Activated CD4-positive, alpha-beta T cell treated with anti-CD3 and anti-CD28 coated beads, Interleukin-2, amount 10 ng/mL, durations not matched to agents 24 days and 14 days (primary cell): ENCODE data around the gene PILRB. TPM values are rescaled to one million over a fixed set of nuclear protein-coding genes. Genes with fewer than 3 reads are reported as not detected.
"Not testable (repeated sequence)": the region's sequence is repeated elsewhere in the genome, so short reads cannot be mapped to it uniquely, and the experiment has no call there.

ENCODE experiments used
- DNase-seq: peaks from one replicate; pipeline ENCODE4 v3.0.0; 2022
- H3K27ac Mint-ChIP-seq: one replicate; pipeline ENCODE4 v1.8.0; 2022; ENCODE audit warnings: mild to moderate bottlenecking, mixed read lengths
- H3K27me3 Mint-ChIP-seq: one replicate; pipeline ENCODE4 v1.8.0; 2022; ENCODE audit warnings: mixed read lengths
- H3K36me3 Mint-ChIP-seq: one replicate; pipeline ENCODE4 v1.8.0; 2022; ENCODE audit warnings: low read depth, mild to moderate bottlenecking, mixed read lengths
- H3K4me1 Mint-ChIP-seq: one replicate; pipeline ENCODE4 v1.8.0; 2021; ENCODE audit warnings: mixed read lengths
- H3K4me3 Mint-ChIP-seq: one replicate; pipeline ENCODE4 v1.8.0; 2022; ENCODE audit warnings: mild to moderate bottlenecking, moderate library complexity, mixed read lengths
- H3K9me3 Mint-ChIP-seq: one replicate; pipeline ENCODE4 v1.8.0; 2021; ENCODE audit warnings: mixed read lengths
- intact Hi-C: fragments of 100-400 bp; cut with micrococcal nuclease; formaldehyde crosslinking; loops from one replicate; pipeline ENCODE4 v1.15.1; 2023
- total RNA-seq: library from RNA; stranded (reverse); gene quantifications from 2 replicates; pipeline ENCODE4 v1.2.3, GENCODE V29; 2022

The PILRB gene
- total RNA-seq, 1 donor from 2014 or later: 74.6 TPM

DNA sequence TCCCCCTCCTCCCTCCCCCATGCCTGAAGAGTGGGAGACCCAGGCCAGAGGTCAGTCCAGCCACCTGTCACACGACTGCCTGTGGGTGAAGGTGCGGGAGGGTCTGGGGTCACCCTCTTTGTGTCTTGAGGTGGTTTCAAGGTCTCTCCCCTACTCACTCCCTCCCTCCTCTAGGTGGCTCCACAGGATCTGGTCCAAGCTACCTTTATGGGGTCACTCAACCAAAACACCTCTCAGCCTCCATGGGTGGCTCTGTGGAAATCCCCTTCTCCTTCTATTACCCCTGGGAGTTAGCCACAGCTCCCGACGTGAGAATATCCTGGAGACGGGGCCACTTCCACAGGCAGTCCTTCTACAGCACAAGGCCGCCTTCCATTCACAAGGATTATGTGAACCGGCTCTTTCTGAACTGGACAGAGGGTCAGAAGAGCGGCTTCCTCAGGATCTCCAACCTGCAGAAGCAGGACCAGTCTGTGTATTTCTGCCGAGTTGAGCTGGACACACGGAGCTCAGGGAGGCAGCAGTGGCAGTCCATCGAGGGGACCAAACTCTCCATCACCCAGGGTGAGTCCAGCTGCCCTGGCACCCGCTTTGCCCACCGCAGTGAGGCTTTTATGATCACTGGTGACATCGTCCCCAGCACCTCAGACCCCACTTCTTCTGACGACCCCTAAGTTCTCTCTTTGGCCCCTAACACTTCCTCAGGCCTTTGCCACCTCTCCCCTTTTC, 16.1 kb downstream of the PILRB start:
- not testable (repeated sequence) for H3K27me3 Mint-ChIP-seq, H3K9me3 Mint-ChIP-seq, H3K36me3 Mint-ChIP-seq, H3K27ac Mint-ChIP-seq, H3K4me3 Mint-ChIP-seq, DNase-seq
- intact Hi-C loops: loop anchor here (2.0 kb wide), 1 partner anchor 33 kb away; no protein-coding TSS in a partner anchor
- H3K4me1 Mint-ChIP-seq: peaks cover 20% of the 10 kb centered on the region

DNA sequence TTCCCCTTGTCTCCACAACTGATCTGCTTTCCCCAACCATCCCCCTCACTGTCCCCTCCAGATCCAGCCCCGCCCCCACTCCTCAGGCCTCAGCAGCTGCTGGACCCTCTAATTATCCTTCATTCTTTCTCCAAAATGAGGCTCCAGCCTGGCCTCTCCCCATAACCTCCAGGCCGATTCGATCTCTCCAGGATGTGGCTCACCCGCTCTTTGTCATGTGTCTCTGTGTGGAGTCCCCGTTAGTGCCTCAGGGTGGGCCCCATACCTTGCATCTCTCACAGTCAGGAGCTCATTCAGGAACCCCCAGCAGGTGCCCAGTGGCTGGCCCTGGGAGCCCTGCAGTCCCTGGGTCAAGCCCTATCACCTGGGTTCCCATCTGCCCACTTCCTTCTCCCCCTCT, 16.7 kb downstream of the PILRB start:
- no peak for DNase-seq
- H3K4me3 Mint-ChIP-seq: no peak overlapping the region
- no peaks in the 10 kb centered on the region for H3K9me3 Mint-ChIP-seq
- intact Hi-C loops: no loop called here
- no peak overlapping the region for H3K27ac Mint-ChIP-seq
- no peaks in the 10 kb centered on the region for H3K27me3 Mint-ChIP-seq
- peaks cover 4% of the 10 kb centered on the region for H3K36me3 Mint-ChIP-seq
- peaks cover 20% of the 10 kb centered on the region for H3K4me1 Mint-ChIP-seq

DNA sequence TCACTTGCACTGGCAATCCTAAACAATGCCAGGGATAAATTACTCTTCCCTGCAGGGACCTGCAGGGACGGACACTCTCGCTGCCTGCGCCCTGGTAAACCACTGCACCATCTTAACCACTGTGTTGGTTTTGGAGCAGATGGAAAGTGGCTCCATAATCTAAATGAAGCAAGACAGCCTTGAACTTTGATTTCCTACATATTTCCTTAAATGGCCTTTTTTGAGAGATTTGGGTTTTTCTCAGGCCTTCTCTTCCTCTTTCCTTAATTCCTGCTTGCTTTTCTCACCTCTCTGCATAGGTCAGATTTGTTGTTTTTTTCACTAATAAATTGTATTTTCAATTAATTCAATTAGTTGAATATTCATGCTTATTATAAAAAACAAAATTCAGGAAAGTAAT, 18.1 kb downstream of the PILRB start:
- no peak overlapping the region for H3K4me3 Mint-ChIP-seq
- peaks cover 4% of the 10 kb centered on the region for H3K36me3 Mint-ChIP-seq
- DNase-seq: no peak
- H3K27ac Mint-ChIP-seq: no peak overlapping the region
- H3K4me1 Mint-ChIP-seq: peaks cover 20% of the 10 kb centered on the region
- H3K27me3 Mint-ChIP-seq: no peaks in the 10 kb centered on the region
- H3K9me3 Mint-ChIP-seq: no peaks in the 10 kb centered on the region
- intact Hi-C loops: no loop called here

DNA sequence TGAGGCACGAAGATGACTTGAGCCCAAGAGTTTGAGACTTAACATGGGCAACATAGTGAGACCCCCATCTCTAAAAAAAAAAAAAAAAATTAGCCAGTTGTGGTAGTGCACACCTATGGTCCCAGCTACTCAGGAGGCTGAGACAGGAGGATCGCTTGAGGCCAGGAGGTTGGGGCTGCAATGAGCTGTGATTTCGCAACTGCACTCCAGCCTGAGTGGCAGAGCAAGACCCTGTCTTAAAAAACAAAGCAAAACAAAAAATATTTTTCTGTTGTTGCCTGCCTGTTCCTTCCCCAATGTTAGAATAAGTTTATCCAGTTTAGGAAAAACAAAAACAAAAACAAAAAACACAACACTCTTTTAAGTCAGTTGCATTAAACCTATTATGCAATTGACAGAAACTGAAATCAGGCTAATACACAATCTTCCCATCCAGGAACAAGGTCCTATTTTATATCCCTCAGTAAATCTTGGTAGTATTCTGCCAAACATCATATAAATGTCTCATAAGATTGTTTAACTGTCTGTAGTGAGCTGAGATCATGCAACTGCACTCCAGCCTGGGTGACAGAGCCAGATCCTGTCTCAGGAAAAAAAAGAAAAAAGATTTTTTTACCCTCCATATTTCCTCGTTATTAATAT, 20.3 kb downstream of the PILRB start:
- Mint-ChIP-seq H3K27me3 (peaks cover 2% of the 10 kb centered on the region), H3K9me3 (no peaks in the 10 kb centered on the region), H3K4me3 (no peak overlapping the region), H3K27ac (no peak overlapping the region), H3K4me1 (peaks cover 9% of the 10 kb centered on the region), H3K36me3 (peaks cover 4% of the 10 kb centered on the region)
- intact Hi-C loops: no loop called here
- no peak for DNase-seq

DNA sequence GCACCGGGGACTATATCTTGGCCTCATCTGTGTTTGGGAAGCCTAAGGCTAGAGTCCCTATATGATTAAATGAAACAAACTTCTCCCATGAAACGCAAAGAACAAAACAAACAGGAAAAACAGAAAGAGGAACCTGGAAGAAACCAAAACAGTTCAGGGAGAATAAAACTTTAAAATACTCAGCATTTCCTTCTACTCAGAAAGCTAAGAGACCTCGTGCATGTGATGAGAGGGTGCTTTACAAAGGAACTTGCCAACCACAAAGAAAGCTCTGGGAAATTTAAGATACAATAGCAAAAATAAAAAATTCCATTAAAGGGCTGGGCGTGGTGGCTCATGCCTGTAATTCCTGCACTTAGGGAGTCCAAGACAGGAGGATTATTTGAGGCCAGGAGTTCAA, 22.3 kb downstream of the PILRB start:
- H3K4me3 Mint-ChIP-seq: no peak overlapping the region
- peaks cover 4% of the 10 kb centered on the region for H3K36me3 Mint-ChIP-seq
- peaks cover 11% of the 10 kb centered on the region for H3K27me3 Mint-ChIP-seq
- DNase-seq: no peak
- intact Hi-C loops: no loop called here
- no peak overlapping the region for H3K27ac Mint-ChIP-seq
- peaks cover 3% of the 10 kb centered on the region for H3K4me1 Mint-ChIP-seq
- H3K9me3 Mint-ChIP-seq: no peaks in the 10 kb centered on the region

DNA sequence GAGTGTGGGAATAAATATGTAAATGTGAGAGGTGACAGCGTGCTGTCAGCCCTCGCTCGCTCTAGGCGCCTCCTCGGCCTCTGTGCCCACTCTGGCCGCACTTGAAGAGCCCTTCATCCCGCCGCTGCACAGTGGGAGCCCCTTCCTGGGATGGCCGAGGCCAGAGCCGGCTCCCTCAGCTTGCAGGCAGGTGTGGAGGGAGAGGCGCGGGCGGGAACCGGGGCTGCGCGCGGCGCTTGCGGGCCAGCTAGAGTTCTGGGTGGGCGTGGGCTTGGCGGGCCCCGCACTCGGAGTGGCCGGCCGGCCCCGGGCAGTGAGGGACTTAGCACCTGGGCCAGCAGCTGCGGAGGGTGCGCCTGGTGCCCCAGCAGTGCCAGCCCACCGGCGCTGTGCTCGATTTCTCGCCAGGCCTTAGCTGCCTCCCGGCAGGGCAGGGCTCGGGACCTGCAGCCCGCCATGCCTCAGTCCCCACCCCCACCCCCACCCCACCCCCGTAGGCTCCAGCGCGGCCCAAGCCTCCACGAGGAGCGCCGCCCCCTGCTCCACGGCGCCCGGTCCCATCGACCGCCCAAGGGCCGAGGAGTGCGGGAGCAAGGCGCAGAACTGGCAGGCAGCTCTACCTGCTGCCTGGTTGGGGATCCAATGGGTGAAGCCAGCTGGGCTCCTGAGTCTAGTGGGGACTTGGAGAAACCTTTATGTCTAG, 23.8 kb downstream of the PILRB start:
- intact Hi-C loops, H3K36me3 Mint-ChIP-seq, H3K4me3 Mint-ChIP-seq, H3K27ac Mint-ChIP-seq, H3K4me1 Mint-ChIP-seq, DNase-seq, H3K9me3 Mint-ChIP-seq: not testable (repeated sequence)
- peaks cover 11% of the 10 kb centered on the region for H3K27me3 Mint-ChIP-seq

DNA sequence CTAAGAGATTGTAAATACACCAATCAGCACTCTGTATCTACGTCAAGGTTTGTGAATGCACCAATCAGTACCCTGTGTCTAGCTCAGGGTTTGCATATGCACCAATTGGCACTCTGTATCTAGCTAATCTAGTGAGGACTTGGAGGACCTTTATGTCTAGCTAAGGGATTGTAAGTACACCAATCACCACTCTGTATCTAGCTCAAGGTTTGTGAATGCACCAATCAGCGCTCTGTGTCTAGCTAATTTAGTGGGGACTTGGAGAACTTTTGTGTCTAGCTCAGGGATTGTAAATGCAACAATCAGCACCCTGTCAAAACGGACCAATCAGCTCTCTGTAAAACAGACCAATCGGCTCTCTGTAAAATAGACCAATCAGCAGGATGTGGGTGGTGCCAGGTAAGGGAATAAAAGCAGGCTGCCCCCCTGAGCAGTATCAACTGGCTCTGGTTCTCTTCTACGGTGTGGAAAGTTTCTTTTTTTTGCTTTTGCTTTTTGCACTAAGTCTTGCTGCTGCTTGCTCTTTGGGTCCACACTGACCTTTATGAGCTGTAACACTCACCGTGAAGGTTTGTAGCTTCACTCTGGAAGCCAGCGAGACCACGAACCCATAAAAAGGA, 24.4 kb downstream of the PILRB start:
- H3K27me3 Mint-ChIP-seq: peaks cover 11% of the 10 kb centered on the region
- H3K9me3 Mint-ChIP-seq, H3K36me3 Mint-ChIP-seq, H3K4me3 Mint-ChIP-seq, DNase-seq, intact Hi-C loops, H3K4me1 Mint-ChIP-seq, H3K27ac Mint-ChIP-seq: not testable (repeated sequence)

DNA sequence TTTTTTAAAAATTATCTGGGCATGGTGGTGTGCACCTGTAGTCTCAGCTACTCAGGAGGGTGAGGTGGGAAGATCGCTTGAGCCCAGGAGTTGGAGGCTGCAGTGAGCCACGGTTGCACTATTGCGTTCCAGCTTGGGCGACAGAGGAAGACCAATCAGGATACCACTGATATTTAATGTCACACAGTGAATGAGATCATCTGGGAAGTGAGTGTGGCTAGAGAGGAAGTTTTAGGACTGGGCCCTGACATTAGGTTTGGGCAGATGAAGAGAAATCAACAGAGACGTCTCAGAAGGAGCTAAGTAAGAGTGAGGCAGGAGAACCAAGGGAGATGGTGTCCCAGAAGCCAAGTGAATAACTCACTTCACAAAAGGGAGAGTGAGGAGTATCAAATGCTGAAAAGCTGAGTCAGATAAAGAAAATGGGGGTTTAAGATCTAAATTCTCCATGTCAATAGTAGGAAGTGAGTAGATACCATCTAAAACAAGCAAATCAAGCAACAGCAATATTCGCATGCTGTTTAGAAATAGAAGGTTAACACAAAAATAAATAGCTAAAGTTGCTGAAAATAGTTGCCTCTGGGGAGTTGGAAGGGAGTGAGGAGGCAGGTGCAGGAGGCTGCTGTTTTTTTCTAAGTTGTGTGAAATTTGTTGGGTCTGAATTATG, 26.8 kb downstream of the PILRB start:
- H3K4me1 Mint-ChIP-seq: peaks cover 3% of the 10 kb centered on the region
- no peaks in the 10 kb centered on the region for H3K9me3 Mint-ChIP-seq
- intact Hi-C loops: no loop called here
- no peak overlapping the region for H3K27ac Mint-ChIP-seq
- DNase-seq: no peak
- H3K36me3 Mint-ChIP-seq: no peaks in the 10 kb centered on the region
- no peak overlapping the region for H3K4me3 Mint-ChIP-seq
- H3K27me3 Mint-ChIP-seq: peaks cover 19% of the 10 kb centered on the region

DNA sequence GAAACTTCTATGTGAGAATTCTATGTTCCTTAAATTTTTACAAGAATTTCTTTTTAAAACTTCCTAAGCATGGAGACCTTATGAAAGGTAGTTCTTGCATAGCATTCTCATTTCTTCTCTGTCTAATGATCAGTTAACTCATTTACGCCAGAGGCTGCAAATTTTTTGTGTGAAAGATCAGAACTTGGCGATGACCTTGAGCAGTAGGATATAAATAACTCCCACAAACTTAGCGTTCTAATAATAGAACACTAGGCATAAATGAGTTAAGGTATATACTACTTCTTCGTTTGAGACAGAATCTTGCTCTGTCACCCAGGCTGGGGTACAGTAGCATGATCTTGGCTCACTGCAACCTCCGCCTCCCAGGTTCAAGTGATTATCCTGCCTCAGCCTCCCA, 29.0 kb downstream of the PILRB start:
- intact Hi-C loops: no loop called here
- no peak for DNase-seq
- Mint-ChIP-seq H3K27me3 (peaks cover 32% of the 10 kb centered on the region), H3K9me3 (no peaks in the 10 kb centered on the region), H3K4me1 (peaks cover 3% of the 10 kb centered on the region), H3K36me3 (no peaks in the 10 kb centered on the region), H3K4me3 (no peak overlapping the region), H3K27ac (no peak overlapping the region)

DNA sequence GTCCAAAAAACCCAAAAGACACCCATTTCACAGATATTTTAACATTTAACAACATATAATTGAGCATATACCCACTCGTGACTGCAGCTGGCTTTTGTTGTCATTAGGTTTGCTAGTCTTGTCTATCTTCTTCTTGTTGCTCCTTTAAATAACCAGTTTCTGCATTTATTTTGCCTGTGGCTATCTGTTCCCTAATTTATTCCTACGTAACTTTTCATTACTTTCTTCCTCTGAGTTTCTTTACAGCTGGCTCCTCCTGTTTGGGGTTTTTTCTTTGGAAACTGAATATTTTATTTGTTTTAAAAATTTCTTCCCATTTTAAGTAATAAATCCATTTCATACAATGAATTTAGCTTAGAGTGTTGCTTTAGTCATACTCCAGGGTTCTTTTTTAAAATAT, 29.8 kb downstream of the PILRB start:
- Mint-ChIP-seq H3K4me1 (peaks cover 3% of the 10 kb centered on the region), H3K4me3 (no peak overlapping the region), H3K27ac (no peak overlapping the region), H3K9me3 (no peaks in the 10 kb centered on the region), H3K27me3 (peaks cover 40% of the 10 kb centered on the region), H3K36me3 (no peaks in the 10 kb centered on the region)
- intact Hi-C loops: no loop called here
- no peak for DNase-seq

DNA sequence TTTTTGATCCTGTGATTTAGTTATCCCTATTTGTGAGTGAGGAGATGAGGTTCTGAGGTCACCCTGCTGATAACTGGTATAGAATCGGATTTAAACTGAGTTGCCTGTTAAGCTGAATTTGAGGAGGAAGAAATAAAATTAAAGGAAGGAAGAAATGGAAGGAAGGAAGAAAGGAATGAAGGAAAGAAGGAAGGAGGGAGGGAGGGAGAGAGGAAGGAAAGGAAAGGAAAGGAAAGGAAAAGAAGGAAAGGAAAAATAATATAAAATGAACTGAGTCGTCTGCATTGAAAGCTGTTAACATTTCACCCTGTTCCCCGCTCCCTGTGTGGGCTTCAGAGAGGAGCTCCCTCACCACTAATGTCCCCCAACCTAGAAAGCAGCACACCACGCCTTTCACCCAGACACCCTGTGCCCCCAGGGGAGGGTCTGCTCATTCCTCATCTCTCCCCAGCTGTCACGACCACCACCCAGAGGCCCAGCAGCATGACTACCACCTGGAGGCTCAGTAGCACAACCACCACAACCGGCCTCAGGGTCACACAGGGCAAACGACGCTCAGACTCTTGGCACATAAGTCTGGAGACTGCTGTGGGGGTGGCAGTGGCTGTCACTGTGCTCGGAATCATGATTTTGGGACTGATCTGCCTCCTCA, 31.6 kb downstream of the PILRB start:
- H3K4me1 Mint-ChIP-seq: peaks cover 3% of the 10 kb centered on the region
- intact Hi-C loops: loop anchor here (10.0 kb wide), 1 partner anchor 45 kb away; no protein-coding TSS in a partner anchor
- no peak overlapping the region for H3K27ac Mint-ChIP-seq
- H3K9me3 Mint-ChIP-seq: no peaks in the 10 kb centered on the region
- H3K27me3 Mint-ChIP-seq: peaks cover 47% of the 10 kb centered on the region
- DNase-seq: no peak
- H3K4me3 Mint-ChIP-seq: no peak overlapping the region
- H3K36me3 Mint-ChIP-seq: no peaks in the 10 kb centered on the region

DNA sequence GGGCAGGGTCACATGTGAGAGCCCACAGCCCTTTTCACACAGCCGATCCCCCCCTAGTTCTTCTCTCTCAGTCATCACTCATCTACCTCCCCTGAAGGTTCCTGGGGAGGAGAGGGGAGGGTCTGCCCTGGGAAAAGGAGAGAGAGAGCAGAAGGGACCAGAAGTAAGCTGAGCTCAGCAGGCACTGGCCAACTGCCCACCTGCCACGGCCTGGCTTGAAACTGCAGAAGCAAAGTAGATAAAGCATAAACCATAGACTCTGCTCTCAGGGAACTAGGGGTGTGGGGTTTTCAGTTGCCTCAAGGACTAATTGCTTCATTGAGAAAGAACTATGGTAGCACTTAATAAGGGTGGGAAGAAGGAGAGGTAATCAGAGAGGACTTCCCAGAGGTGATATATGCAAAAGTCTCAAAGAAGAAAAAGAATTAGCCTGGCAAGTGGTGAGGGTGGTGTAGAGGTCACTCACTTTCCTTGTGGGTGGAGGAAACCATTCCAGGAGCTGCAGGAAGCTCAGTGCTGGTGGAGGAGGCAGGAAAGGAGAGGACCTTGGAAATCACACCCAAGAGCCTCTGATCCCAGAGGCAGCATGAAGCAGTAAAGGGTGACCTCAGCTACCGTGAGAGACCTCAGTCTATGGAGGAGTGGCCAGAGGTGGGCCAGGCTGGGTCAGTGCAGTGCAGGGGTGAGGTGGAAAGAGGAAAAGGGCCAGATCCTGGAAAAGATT, 32.5 kb downstream of the PILRB start:
- Mint-ChIP-seq H3K9me3 (no peaks in the 10 kb centered on the region), H3K27me3 (peaks cover 44% of the 10 kb centered on the region), H3K4me1 (peaks cover under 1% of the 10 kb centered on the region), H3K27ac (no peak overlapping the region), H3K4me3 (no peak overlapping the region), H3K36me3 (no peaks in the 10 kb centered on the region)
- intact Hi-C loops: loop anchor here (10.0 kb wide), 1 partner anchor 46 kb away; no protein-coding TSS in a partner anchor
- DNase-seq: no peak
